GM20431 (cell line): ENCODE results near the gene TMEM8B.

Source experiments
- in situ Hi-C: fragments of 300-500 bp; cut with MseI, MboI; formaldehyde crosslinking; loops from one replicate; pipeline ENCODE4 v1.15.0; 2020; ENCODE audit warnings: low sequenced_read_pairs; ENCODE audit not compliant: unreplicated experiment

TMEM8B gene

DNA sequence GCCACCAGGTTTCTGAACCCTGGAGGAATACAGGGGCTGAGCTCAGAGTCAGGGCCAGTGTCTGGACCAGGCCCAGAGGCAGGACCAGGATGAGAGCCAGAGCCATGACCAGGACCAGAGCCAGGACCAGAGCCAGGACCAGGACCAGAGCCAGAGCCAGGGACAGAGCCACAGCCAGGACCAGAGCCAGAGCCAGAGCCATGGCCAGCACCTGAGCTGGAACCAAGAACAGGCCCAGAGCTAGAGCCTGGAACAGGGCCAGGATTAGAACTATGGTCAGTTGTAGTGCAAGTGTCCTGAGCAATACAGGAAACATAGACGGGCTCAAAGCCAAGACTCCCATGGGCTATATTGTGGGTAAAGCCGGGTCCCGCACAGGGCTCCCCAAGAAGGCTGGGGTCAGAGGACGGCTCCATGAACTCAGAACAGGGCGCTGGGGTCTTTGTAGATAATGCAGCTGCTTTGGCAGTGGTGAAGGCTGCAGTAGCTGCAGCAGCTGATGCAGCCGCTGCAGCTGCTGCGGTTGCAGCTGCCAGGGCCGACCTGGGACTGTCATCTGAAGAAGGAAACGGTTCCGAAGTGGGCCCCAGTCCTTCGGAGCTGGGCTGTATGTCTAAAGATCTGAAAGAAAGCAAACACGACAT lies 17.5 kb upstream of the TMEM8B start:
- in situ Hi-C loops: no loop called here

DNA sequence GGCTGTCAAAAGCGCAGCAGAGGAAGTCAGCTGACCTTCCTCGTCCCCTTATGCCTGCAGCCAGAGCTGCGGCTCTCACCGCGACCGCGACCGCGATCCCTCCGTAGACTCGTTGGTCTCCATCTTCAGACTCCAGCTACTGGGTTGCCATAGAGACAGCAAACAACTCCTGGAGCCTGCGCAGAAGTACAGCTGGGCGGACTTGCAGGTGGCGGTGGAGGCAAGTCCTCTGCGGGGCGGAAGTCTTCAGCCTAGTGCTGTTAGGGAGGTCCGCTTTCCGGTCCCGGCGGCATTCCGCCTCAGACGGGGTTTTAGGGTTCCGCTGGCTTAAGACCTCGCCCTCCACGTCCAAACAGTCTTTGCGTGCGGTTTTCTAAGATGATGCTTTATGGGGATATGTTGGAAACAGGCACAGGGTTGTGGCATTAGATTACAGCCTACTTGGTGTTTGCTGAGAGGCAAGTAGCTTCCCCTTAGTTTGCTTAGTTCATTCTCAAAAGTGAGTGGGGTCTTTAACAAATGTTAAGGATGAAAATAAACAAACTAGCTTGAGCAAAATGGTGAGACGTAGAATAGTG lies 16.9 kb upstream of the TMEM8B start, which contains the start of gene SPAG8:
Gene SPAG8, minus strand, starts transcription at position 238 of the 578 bp plus-strand sequence. Its CDS starts 115 bp downstream, at position 123.
- in situ Hi-C loops: no loop called here

DNA sequence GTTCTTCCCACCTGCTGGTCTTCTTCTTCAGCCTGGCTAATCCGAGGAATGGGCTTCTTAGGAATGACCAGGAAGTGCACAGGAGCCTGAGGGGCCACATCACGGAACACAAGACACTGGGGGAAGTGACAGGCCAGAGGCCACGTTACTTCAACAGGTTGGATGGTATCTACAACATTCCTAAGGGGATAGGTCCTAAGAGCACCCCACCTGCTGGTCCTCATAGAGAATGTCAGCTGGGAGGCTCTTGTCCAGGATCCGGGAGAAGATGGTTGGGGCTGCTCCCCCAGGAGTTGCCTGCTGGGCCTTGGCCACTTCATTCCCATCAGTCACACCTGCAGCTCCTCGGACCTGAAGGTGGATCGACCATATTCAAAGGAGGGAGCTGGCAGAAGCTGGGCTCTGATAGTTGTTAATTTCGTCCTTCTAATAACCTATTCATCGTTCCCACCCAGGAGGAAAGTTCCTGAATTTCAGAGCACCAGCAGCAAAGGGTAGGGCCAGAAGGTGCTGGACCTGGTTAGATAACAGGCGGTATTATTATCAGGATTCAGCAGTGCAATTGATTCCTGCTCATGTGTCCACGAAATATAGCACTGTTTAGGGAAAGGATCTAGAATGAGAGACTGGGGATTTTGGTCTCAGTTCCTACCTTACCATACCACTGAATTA lies 15.5 kb upstream of the TMEM8B start:
- in situ Hi-C loops: no loop called here

DNA sequence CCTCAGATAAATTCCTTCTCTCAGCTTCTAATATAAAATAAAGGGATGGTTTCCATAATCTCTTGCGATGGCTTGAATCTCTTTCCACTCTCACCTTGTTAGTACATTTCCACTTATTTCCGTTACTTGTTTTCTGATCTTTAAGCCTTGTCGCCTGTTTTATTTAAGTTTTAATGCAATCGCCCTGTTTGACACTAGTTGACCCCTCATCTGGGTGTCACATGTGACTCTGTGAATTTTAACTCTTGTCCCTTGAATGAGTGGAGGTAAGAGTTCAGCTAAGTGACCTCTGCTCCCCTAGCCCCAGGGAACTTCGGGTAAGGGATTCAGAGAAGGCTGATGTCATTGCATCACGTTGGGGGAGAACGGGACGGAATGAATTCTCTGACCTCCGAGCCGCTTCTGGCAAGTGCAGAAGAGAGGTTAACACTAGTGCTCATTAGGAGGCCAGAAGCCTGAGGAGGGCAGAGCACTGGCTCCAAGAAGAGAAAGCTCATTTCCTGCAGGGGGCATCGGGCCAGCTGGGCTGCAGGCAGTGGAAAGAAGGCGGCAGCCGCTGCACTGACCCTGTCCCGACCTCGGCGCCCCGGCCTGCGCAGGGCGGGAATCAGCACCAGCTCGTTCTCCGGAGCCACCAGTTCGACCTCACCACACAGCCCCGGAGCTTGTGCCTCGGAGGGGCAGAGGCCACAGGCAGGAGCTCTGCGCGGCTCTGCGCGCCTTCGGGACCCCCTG lies 14.8 kb upstream of the TMEM8B start:
- in situ Hi-C loops: no loop called here

DNA sequence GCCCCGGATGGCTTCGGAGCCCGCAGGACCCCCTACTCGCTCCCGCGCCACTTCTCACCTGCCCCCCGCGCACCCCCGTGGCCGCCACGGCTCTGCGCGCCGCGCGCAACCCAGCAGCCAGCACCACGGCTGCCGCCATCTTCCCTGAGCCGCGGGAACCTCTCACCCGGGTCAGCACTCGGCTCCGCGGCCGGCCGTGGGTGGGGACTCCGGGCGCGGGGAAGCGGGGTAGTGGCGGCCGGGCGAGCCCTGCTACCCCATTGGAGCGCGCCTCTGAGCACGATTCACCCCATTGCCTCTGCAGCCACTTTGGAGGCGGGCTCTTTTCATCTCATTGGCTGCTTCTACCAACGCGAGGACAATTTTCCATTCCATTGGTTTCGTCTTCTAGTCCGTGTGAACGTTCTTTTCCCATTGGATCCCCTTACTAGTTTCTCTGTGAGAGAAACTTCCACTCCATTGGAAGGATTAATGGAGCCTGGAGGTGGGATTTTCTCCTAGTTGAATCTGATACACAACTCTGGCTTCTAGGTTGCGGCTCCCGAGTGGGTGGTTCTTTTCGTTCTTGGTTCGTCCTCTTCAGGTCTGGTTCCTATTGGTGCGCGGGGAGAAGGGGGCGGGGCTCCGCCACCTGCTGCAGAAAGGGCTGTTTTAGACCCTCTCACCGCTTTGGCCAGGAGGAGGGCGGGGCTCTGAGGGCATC lies 14.0 kb upstream of the TMEM8B start, which contains the start of gene HINT2:
Gene HINT2, minus strand, starts transcription at position 202 of the 703 bp plus-strand sequence. Its CDS starts 63 bp downstream, at position 139.
- in situ Hi-C loops: no loop called here

DNA sequence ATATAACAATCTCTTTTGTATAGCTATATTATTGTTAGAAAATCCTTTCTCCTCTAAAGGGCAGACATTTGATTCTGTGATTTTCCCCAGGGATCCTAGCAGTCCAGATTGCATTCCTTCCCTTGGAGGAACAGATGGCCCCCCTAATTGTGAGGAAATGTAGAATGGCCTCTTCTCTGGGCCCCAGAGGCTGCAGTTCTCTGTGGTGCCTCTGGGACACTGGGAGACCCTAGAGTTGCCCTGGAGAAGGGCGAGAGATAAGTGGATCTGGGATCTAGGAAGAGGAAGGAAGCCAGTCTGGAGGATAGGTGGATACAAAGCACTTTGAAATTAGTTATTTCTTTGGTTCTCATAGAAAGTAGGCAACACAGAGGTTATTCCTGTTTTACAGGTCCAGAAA lies 12.3 kb upstream of the TMEM8B start:
- in situ Hi-C loops: no loop called here

DNA sequence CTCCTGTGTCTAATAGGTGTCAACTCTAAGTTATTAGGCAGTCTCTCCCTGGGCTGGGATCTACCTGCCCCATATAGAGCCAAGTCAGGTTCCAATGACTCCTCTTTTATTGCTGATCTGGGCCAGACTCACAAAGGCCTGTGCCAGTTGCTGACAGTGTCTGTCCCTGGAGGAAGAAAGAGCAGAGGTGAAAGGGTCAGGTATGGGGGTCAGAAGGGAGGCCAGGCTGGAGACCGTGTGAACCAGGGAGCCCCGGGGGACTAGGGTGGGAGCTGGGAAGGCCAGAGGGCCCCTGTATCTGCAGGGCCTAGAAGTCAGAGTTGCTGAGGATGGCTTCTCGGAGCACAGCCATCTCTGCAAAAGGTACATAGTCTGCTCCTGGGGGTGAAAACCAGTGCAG lies 10.7 kb upstream of the TMEM8B start:
- in situ Hi-C loops: no loop called here

DNA sequence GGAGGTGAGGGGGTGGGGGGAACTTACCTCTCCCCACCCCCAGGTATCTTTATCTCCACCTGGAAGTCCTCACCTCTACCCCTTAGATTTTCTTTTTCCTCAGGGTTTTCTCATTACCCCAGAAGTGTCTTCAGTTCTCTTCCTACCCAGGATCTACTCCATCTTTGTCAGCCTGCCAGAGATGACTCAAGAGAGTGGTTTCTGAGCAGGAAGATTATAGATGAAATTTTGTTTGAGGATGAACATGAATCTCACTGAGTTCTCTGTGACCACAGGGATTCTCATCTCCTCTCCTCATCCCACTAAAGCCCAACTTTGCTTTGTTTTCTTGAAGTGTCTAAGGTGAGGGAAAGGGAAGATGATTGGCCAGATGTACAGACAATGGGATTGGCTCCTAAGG lies 9.0 kb upstream of the TMEM8B start:
- in situ Hi-C loops: loop anchor here (10.0 kb wide), 1 partner anchor 65 kb away; no protein-coding TSS in a partner anchor

DNA sequence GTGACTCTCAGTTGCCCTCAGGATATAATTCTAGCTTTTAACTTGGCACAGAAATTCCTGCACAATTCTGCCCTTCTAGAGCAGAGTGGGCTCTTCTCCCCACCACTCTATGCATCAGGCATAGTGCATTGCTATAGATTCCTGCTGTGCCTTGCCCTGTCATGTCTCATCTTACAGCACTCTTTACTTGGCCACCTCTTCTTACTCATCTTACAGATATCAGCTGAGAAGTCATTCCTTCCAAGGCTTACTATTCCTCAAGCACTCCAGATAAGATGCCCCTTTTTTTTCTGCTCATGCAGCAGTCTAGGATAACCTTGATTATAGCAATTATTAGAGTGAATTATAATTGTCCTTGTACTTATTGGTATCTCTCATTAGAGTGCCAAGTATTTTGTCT lies 6.1 kb upstream of the TMEM8B start:
- in situ Hi-C loops: loop anchor here (10.0 kb wide), 1 partner anchor 62 kb away; no protein-coding TSS in a partner anchor

DNA sequence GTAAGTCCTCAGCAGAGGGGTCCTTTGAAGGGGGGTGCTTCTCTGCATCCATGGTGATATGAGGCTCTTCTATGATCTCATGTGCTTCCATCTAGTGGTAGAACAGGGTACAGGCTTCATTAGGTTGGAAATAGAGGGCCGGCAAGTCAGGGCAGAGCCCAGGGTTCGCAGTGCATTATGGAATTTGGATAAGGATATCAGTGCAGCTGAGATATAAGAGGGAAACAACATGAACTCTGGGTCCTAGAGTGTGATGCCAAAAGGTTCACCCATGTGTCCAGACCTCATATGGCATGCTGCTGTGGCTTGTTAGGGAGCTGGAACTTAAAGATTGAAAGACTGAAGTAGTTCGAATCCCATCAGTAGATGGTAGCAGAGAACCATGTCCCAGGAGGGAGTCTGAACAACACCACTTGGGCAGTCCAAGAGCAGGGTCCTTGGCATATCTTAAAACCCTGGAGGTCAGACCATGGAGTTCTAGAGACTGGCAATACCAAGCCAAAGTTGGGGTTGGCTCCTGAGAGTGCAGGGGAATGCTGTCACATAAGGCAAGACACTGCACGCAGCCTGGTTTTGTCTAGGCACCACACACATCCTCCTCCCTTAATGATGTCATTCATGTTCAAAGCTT lies 2.8 kb upstream of the TMEM8B start:
- in situ Hi-C loops: loop anchor here (10.0 kb wide), 1 partner anchor 59 kb away; no protein-coding TSS in a partner anchor

DNA sequence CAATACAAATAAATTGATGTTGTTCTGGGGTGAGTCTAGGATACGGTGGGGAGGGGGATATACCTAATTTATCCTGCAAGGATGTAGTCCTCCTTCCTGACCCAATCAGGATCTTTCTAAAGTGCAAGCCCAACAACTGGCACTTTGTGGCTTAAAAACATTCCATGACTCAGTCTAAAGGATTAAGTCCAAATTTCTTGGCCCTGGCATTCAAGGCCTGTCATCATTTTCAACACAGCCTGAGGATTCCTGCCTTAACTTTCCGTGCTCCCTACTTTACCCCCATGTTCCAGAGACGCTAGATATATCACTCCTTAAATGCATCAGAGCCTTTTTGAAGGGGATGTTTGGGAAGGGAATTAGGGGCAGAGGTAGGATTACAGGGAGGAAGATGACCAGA lies 1.5 kb upstream of the TMEM8B start:
- in situ Hi-C loops: loop anchor here (10.0 kb wide), 1 partner anchor 57 kb away; no protein-coding TSS in a partner anchor

DNA sequence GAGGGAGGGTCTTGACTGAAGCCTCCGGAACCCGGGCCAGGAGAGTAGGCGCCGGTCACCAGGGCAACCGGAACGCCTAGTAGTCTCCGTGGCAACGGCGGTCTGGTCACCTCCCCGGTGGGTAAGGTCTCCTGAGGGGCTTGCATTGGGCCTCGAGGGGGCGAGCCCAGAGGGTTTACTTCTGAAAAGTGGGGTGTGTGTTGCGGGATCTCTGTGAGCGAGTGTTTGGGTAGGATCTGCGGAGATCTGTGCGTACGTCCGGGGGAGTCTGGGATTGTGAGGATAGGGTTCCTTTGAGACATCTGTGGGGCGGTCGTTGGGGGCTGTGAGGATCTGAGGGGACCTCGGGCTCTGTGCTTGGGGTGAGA lies 328 bp upstream of the TMEM8B start, which contains the start of gene FAM221B:
Gene FAM221B, minus strand, starts transcription at position 17 of the 368 bp plus-strand sequence. CDS start 2,571 bp downstream, outside the sequence.
- in situ Hi-C loops: loop anchor here (10.0 kb wide), 1 partner anchor 56 kb away; no protein-coding TSS in a partner anchor

DNA sequence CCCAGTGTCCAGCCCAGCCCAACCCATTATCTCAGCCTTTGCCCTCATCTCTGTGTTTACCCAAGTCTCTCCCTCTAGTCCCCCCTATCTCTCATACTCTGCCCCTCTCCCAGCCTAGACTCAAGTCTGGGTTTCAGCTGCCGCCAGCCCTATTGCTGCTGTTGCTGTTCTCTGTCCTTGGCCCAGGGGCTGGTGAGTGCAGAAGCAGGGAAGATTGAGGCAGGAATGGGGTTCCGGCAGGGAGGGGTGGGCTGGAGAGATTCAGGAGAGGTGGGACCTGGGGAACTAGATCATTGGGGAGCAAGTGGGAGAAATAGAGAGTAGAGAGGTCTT lies 702 bp downstream of the TMEM8B start:
- in situ Hi-C loops: loop anchor here (10.0 kb wide), 1 partner anchor 55 kb away; no protein-coding TSS in a partner anchor

DNA sequence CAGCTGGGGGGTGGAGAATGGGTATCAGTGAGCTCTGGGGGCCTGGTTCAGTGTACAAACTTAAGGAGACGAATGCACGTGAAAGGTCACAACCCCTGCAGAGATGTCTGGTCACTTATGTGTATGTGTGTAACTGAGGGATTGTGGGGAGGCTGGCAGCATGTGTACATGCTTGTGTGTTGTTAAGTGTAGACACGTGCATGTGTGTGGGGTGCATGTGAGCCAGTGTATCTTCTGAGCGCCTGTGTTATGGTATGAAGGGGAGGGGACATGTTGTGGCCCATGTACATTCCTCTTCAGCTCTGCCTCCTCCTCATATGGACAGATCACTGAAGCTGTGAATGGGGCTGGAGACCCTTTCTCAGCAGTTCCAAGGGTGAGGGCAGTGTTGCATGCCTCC lies 2.0 kb downstream of the TMEM8B start:
- in situ Hi-C loops: no loop called here

DNA sequence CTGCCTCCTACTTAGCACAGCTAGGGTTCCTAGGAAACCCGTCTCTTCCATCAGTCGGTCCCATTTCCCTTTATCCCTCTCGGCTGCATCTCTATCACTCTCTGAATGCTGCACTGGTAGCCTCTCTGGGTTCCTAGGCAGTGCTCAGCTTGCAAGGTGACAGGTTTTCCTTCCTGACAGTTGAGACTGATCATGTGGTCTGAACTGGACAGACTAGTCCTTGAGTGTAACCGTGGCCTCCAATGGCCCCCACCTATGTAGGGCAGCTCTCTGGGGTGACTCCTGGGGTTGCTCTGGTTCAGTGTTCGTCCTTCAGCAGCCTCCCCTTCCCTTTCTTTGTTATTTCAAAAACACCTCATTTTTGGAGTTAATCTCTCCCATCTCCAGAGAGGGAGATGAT lies 3.8 kb downstream of the TMEM8B start:
- in situ Hi-C loops: no loop called here

DNA sequence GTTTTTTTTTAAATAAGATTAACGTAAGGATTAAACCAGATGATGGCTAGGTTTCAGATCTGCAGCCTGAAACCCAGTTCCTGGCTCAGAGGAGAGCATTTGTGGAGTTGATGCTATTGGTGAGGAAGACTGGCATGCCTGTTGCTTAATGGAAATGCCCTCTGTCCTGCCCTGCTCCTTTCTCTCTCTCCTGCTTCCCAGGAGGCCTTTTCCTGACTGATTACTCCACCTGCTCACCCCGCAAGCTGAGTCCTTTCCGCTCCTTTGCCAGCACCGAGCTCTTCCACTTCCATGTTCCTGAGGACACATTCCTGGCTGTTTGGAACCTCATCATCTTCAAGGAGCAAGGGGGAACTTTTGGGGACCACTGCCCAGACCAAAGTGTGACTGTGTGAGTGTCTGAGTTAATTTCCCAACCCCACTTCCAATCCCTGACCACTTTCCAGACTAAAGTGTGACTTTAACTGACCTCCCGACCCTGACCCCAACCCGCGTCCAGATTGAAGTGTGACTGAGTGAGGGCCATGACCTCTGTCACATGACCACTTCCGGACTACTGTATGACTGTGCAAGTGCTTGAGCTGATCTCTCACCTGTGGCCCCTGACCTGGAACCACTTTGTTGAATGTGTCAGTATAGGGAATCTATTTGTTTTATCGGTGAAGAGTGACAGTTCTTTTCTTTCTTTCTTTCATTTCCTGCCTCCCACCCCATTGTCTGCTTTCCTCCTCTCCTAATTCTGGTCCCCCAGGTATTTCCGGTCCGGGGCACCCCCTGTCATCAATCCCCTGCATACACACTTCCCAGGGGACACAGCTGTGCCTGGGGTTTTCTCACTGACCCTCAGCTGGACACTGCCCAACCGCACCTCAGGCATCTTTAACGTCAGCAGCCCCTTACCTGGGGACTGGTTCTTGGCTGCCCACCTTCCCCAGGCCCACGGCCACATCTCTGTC lies 5.5 kb downstream of the TMEM8B start:
- in situ Hi-C loops: no loop called here

DNA sequence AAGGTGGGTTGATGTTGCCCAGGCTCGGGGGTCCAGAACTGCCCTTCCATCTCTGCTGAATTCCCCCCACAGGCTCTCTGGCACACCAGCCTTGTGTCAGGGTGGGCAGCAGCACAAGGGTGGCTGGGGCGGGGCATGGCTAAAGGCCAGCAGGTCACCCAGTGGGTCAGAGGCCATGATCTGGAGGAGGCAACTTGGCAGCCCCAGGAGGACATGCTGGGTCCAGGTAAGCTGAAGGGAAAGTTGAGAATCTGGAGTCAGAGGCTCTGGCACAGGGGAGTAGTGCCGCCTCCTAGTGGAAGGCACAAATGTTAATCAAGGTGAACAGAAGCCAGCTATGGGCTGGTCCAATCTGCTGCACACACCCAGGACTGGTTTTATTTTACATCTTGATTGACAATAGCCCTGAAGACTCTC lies 6.2 kb downstream of the TMEM8B start:
- in situ Hi-C loops: no loop called here

DNA sequence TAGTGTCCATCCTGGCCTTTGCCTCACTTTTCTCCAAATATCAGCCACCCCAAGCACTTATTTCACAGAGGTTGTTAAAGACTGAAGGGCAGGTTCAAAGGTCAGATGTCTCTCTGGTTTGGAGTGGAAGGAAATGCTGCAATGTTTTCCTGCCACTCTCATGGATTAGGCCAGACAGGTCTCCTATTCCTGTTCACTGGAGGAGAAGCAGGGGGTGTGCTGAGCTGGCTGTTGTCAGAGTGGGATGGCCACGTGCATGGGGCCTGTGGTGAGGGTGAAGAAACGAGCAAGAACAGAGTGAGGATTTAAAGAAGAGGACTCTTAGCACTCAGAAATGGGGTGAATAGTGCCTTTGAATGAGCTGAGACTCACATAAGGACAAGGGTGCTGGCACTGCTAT lies 6.7 kb downstream of the TMEM8B start:
- in situ Hi-C loops: no loop called here
